IPS-11a (cell line): Measurements from ENCODE around the gene HTRA3.

Source experiments
- H3K4me3 ChIP-seq: one replicate; pipeline ENCODE4 v1.5.1; 2013; ENCODE audit warnings: low read depth, low read length, control low read depth

Gene HTRA3

GRCh38 chr4:8322794-8323704, 53.5 kb downstream of the HTRA3 start:
- H3K4me3 ChIP-seq: no peak overlapping the region

GRCh38 chr4:8323947-8324555, 54.5 kb downstream of the HTRA3 start:
- no peak overlapping the region for H3K4me3 ChIP-seq

GRCh38 chr4:8324640-8325239, 55.2 kb downstream of the HTRA3 start:
- H3K4me3 ChIP-seq: no peak overlapping the region

GRCh38 chr4:8325291-8325973, 55.9 kb downstream of the HTRA3 start:
- H3K4me3 ChIP-seq: no peak overlapping the region

- no peak overlapping the region for H3K4me3 ChIP-seq
Observed at GRCh38 chr4:8326206-8326605, 56.7 kb downstream of the HTRA3 start.

- H3K4me3 ChIP-seq: no peak overlapping the region
Observed at GRCh38 chr4:8328456-8328855, 58.9 kb downstream of the HTRA3 start.

GRCh38 chr4:8328866-8329559, 59.5 kb downstream of the HTRA3 start:
- H3K4me3 ChIP-seq: no peak overlapping the region

GRCh38 chr4:8329560-8329858, 60.0 kb downstream of the HTRA3 start:
- no peak overlapping the region for H3K4me3 ChIP-seq

- H3K4me3 ChIP-seq: no peak overlapping the region
Observed at GRCh38 chr4:8329859-8330761, 60.6 kb downstream of the HTRA3 start.

- no peak overlapping the region for H3K4me3 ChIP-seq
Observed at GRCh38 chr4:8330821-8331574, 61.4 kb downstream of the HTRA3 start.

GRCh38 chr4:8331575-8331955, 62.0 kb downstream of the HTRA3 start:
- H3K4me3 ChIP-seq: no peak overlapping the region

GRCh38 chr4:8332038-8332857, 62.7 kb downstream of the HTRA3 start:
- no peak overlapping the region for H3K4me3 ChIP-seq

GRCh38 chr4:8332891-8333331, 63.4 kb downstream of the HTRA3 start:
- H3K4me3 ChIP-seq: no peak overlapping the region

- H3K4me3 ChIP-seq: no peak overlapping the region
Observed at GRCh38 chr4:8333726-8334460, 64.3 kb downstream of the HTRA3 start.

- H3K4me3 ChIP-seq: no peak overlapping the region
Observed at GRCh38 chr4:8334786-8335460, 65.4 kb downstream of the HTRA3 start.

GRCh38 chr4:8335848-8336247, 66.3 kb downstream of the HTRA3 start:
- H3K4me3 ChIP-seq: no peak overlapping the region

- no peak overlapping the region for H3K4me3 ChIP-seq
Observed at GRCh38 chr4:8336412-8337075, 67.0 kb downstream of the HTRA3 start.
